ENCODE results near the gene CCDC47. TPM values are rescaled to one million over a fixed set of nuclear protein-coding genes. Genes with fewer than 3 reads are reported as not detected.

CCDC47 gene
- polyA plus RNA-seq, 3 donors: 15.2 to 56.4 (median 43.0) TPM

DNA sequence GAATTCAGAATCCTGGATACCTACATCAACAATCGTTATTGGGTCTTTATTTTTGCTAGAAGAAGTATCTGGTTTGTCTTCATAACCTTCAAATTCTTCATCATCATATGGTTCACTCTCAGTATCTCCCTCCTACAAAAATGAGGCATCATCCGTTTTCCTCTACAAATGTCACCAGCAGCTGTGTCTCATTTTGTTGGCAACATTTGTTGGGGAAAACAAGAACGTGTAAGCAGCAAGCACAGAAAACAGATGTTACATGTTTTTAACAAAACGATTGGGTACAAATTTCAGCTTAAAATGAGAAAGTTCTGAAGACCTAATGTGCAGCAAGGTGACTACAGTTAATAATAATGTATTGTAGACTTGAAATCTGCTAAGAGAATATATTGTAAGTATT, 8.7 kb downstream of the CCDC47 start:
- peaks cover 64% of the 10 kb centered on the region for H3K79me2 ChIP-seq (ENCODE audit: insufficient read depth, low read length)
- intact Hi-C loops (cut with micrococcal nuclease): no loop called here
- WGBS (ENCODE audit: insufficient coverage): 100% methylated on average over 2 of the region's 4 CpGs

DNA sequence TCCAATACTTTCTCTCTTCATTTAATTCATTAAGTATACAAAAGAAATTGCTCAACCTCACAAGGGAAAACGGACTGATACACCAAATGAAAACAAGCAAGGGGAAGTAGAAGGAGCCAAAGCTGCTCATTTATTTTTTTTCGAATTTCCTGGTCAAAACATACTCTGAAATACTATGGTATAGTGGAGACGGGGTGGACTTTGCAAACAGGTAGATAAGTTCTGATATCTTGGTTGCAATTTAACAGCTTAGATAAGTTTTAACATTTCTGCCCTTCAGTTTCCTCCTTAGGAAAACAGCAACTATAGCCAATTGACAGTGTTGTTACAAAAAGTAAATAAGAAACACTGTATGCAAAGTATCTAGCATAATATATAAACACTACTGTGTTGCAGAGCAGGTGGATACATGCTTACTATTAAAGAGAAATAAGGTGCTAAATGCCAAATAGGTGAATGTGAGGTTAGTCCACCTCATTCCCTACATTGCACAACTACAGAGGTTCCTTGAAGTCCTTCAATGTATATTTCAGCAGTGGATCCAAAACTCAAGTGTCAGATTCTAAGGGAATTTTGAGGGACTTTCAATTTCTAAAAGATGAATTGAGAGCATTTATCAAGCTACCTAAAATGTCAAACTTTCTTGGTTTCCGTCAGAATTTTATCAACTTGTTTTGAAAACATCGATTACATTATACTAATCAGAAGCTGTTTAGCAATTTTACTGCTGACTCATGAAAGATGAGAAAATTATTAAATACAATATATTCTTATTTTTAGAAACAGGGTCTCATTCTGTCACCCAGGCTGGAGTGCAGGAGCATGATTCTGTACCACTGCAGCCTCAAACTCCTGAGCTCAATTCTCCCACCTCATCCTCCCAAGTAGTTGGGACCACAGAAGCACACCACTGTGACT, 11.0 kb downstream of the CCDC47 start:
- WGBS (ENCODE audit: insufficient coverage): no CpG with 5 or more reads among the region's 5 CpGs
- Mint-ChIP-seq H3K36me3 (peaks cover 47 to 62% of the 10 kb centered on the region in 2 donors), H3K27me3 (ENCODE audit: low read depth in 3 of 3) (no peaks in the 10 kb centered on the region), H3K27ac (peak overlapping the region; percentile 14 to 90 (median 81)), H3K4me3 (peak overlapping the region; percentile 20 to 66), H3K9me3 (no peaks in the 10 kb centered on the region), H3K4me1 (peaks cover 32% of the 10 kb centered on the region)
- DNase-seq: peak in 1 of 3 donors; percentile 11
- Histone ChIP-seq H4K20me1 (ENCODE audit: insufficient read depth, low read length) (peaks cover 26% of the 10 kb centered on the region), H3K27ac (ENCODE audit: low read depth in 1 of 2, low read length in 2 of 2) (peak overlapping the region in 1 of 2 donors; percentile 49), H3K27me3 (ENCODE audit: control insufficient read depth in 2 of 2, insufficient read depth in 2 of 2, low read length in 2 of 2) (no peaks in the 10 kb centered on the region), H3K79me2 (ENCODE audit: insufficient read depth, low read length) (peaks cover 46% of the 10 kb centered on the region), H3K9ac (ENCODE audit: insufficient read depth, low read length, poor library complexity, severe bottlenecking) (no peak overlapping the region), H3K4me3 (replicated peaks in 1 of 3; ENCODE audit: low read depth in 2 of 3, low read length in 3 of 3) (peak overlapping the region in 1 of 3 experiments; percentile 44), H3K9me3 (replicated peaks in 1 of 2; ENCODE audit: control insufficient read depth in 1 of 2, insufficient read depth in 1 of 2, low read length in 2 of 2) (no peaks in the 10 kb centered on the region), H3K4me2 (replicated peaks; ENCODE audit: extremely low read depth, low read length, poor library complexity, severe bottlenecking) (peak overlapping the region; percentile 40), H3K4me1 (ENCODE audit: control insufficient read depth in 1 of 2, insufficient read depth in 2 of 2, low read length in 2 of 2) (peaks cover 32 to 35% of the 10 kb centered on the region in 2 donors), H3K36me3 (replicated peaks in 1 of 2; ENCODE audit: control insufficient read depth in 1 of 2, insufficient read depth in 2 of 2, low read length in 2 of 2) (peaks cover 39 to 69% of the 10 kb centered on the region in 2 donors), H2AFZ (ENCODE audit: insufficient read depth, low read depth, low read length, poor library complexity, severe bottlenecking) (no peak overlapping the region)
- intact Hi-C loops (cut with micrococcal nuclease): no loop called here
- TF ChIP-seq, protein P1, sequence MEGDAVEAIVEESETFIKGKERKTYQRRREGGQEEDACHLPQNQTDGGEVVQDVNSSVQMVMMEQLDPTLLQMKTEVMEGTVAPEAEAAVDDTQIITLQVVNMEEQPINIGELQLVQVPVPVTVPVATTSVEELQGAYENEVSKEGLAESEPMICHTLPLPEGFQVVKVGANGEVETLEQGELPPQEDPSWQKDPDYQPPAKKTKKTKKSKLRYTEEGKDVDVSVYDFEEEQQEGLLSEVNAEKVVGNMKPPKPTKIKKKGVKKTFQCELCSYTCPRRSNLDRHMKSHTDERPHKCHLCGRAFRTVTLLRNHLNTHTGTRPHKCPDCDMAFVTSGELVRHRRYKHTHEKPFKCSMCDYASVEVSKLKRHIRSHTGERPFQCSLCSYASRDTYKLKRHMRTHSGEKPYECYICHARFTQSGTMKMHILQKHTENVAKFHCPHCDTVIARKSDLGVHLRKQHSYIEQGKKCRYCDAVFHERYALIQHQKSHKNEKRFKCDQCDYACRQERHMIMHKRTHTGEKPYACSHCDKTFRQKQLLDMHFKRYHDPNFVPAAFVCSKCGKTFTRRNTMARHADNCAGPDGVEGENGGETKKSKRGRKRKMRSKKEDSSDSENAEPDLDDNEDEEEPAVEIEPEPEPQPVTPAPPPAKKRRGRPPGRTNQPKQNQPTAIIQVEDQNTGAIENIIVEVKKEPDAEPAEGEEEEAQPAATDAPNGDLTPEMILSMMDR (IDR thresholded peaks at IDR 0.05): no peak

More for the DNA sequence above, 8.7 kb downstream of the CCDC47 start:
- DNase-seq: no peak
- Histone ChIP-seq H3K27me3 (ENCODE audit: control insufficient read depth in 2 of 2, insufficient read depth in 2 of 2, low read length in 2 of 2) (no peaks in the 10 kb centered on the region), H3K36me3 (replicated peaks in 1 of 2; ENCODE audit: control insufficient read depth in 1 of 2, insufficient read depth in 2 of 2, low read length in 2 of 2) (peaks cover 36 to 63% of the 10 kb centered on the region in 2 donors), H3K27ac (ENCODE audit: low read depth in 1 of 2, low read length in 2 of 2) (no peak overlapping the region), H3K4me2 (replicated peaks; ENCODE audit: extremely low read depth, low read length, poor library complexity, severe bottlenecking) (no peak overlapping the region), H2AFZ (ENCODE audit: insufficient read depth, low read depth, low read length, poor library complexity, severe bottlenecking) (no peak overlapping the region), H3K4me3 (replicated peaks in 1 of 3; ENCODE audit: low read depth in 2 of 3, low read length in 3 of 3) (no peak overlapping the region), H3K9ac (ENCODE audit: insufficient read depth, low read length, poor library complexity, severe bottlenecking) (no peak overlapping the region), H4K20me1 (ENCODE audit: insufficient read depth, low read length) (peaks cover 49% of the 10 kb centered on the region), H3K4me1 (ENCODE audit: control insufficient read depth in 1 of 2, insufficient read depth in 2 of 2, low read length in 2 of 2) (peaks cover 27 to 29% of the 10 kb centered on the region in 2 donors), H3K9me3 (replicated peaks in 1 of 2; ENCODE audit: control insufficient read depth in 1 of 2, insufficient read depth in 1 of 2, low read length in 2 of 2) (no peaks in the 10 kb centered on the region)
- no peak overlapping the region for H3K4me3 Mint-ChIP-seq
- no peaks in the 10 kb centered on the region for H3K9me3 Mint-ChIP-seq
- TF ChIP-seq, protein P1 (IDR thresholded peaks at IDR 0.05): no peak
- H3K36me3 Mint-ChIP-seq: peaks cover 41 to 60% of the 10 kb centered on the region in 2 donors
- peaks cover 31% of the 10 kb centered on the region for H3K4me1 Mint-ChIP-seq
- no peaks in the 10 kb centered on the region for H3K27me3 Mint-ChIP-seq (ENCODE audit: low read depth in 3 of 3)
- H3K27ac Mint-ChIP-seq: no peak overlapping the region
